Transverse colon (tissue), 4 donors: ENCODE results near the gene TTC29.
"Not testable (repeated sequence)": the region's sequence is repeated elsewhere in the genome, so short reads cannot be mapped to it uniquely, and the experiment has no call there.

ENCODE experiments used
- CTCF ChIP-seq, 5 experiments: fragments of 200-600 bp in 3 of 5; fragments of 450-650 bp in 2 of 5; sonication (generic) in 3 of 5; IDR thresholded peaks; 1 replicate in 2 of 5; 2 replicates in 3 of 5; pipeline ENCODE4 v1.5.1; 2016 to 2017; ENCODE audit warnings: antibody characterized with exemption in 5 of 5, inconsistent platforms in 3 of 5, mild to moderate bottlenecking in 2 of 5, moderate library complexity in 1 of 5
- EP300 ChIP-seq: sonication (generic); formaldehyde crosslinking; IDR thresholded peaks from one replicate; pipeline ENCODE4 v1.6.1; 2017; ENCODE audit warnings: antibody characterized with exemption, low read depth
- POLR2AphosphoS5 ChIP-seq, 3 donors: sonication (generic); formaldehyde crosslinking; IDR thresholded peaks; one replicate each; pipeline ENCODE4 v1.6.1; 2016; ENCODE audit warnings: antibody characterized with exemption in 3 of 3

- not testable (repeated sequence) for TF ChIP-seq EP300; CTCF (IDR thresholded peaks at IDR 0.05); POLR2AphosphoS5 (IDR thresholded peaks at IDR 0.05)
Observed at GRCh38 chr4:146822980-146823379, 122.7 kb downstream of the TTC29 start.
